Caco-2 (cell line): ENCODE results near the gene MYH15. TPM values are rescaled to one million over a fixed set of nuclear protein-coding genes. Genes with fewer than 3 reads are reported as not detected.

Experiments used
- BruUV-seq: library from RNA; stranded (reverse); fragments of 400-500 nt; replicated peaks from 2 replicates; lab custom pipeline; 2021; lab: Mats Ljungman, UMichigan
- CTCF ChIA-PET: fragments of 300-600 bp; sonication (Branson Sonifier 250); formaldehyde crosslinking; loops from one replicate; lab custom pipeline; 2022; ENCODE audit warnings: antibody characterized with exemption; lab: Charles Lee
- POLR2A ChIA-PET: fragments of 300-600 bp; sonication (Branson Sonifier 250); formaldehyde crosslinking; loops from one replicate; lab custom pipeline; 2022; ENCODE audit warnings: antibody characterized with exemption; lab: Charles Lee
- DNase-seq, 2 experiments: peaks; one replicate each; pipeline versions ENCODE4 v3.0.0 to v3.0.0-alpha.2; 2020 to 2022
- H3K27me3 ChIP-seq: replicated peaks from 2 replicates; pipeline ENCODE4 v1.6.0; 2011; ENCODE audit warnings: low read length; ENCODE audit not compliant: control insufficient read depth, insufficient read depth
- H3K36me3 ChIP-seq: 2 replicates; pipeline ENCODE4 v1.5.1; 2011; ENCODE audit warnings: low read length; ENCODE audit not compliant: control insufficient read depth, insufficient read depth
- H3K4me1 ChIP-seq: fragments of 250-450 bp; sonication (Bioruptor Pico); 2 replicates; pipeline ENCODE4 v1.5.1; 2020; ENCODE audit warnings: mild to moderate bottlenecking
- H3K4me3 ChIP-seq: 2 replicates; pipeline ENCODE4 v1.5.1; 2011; ENCODE audit warnings: low read depth, mild to moderate bottlenecking, control low read depth, low read length
- H3K9me3 ChIP-seq: fragments of 250-450 bp; sonication (Bioruptor Pico); 2 replicates; pipeline ENCODE4 v1.5.1; 2020; ENCODE audit warnings: mild to moderate bottlenecking, moderate library complexity
- H3K27ac Mint-ChIP-seq: one replicate; pipeline ENCODE4 v1.8.0; 2022; ENCODE audit warnings: mixed read lengths; ENCODE audit not compliant: unreplicated experiment
- H3K27me3 Mint-ChIP-seq: one replicate; pipeline ENCODE4 v1.8.0; 2022; ENCODE audit warnings: mixed read lengths; ENCODE audit not compliant: insufficient read depth, unreplicated experiment
- H3K36me3 Mint-ChIP-seq: one replicate; pipeline ENCODE4 v1.8.0; 2022; ENCODE audit warnings: mild to moderate bottlenecking, mixed read lengths; ENCODE audit not compliant: insufficient read depth, unreplicated experiment
- H3K4me1 Mint-ChIP-seq: one replicate; pipeline ENCODE4 v1.8.0; 2022; ENCODE audit warnings: low read depth, mixed read lengths; ENCODE audit not compliant: unreplicated experiment
- H3K4me3 Mint-ChIP-seq: one replicate; pipeline ENCODE4 v1.8.0; 2022; ENCODE audit warnings: mild to moderate bottlenecking, moderate library complexity, mixed read lengths; ENCODE audit not compliant: unreplicated experiment
- H3K9me3 Mint-ChIP-seq: one replicate; pipeline ENCODE4 v1.8.0; 2022; ENCODE audit warnings: mixed read lengths; ENCODE audit not compliant: unreplicated experiment
- intact Hi-C: fragments of 100-400 bp; cut with micrococcal nuclease; formaldehyde crosslinking; loops from one replicate; pipeline ENCODE4 v1.10.0; 2022; ENCODE audit not compliant: unreplicated experiment
- total RNA-seq: library from RNA; stranded (reverse); gene quantifications from 2 replicates; pipeline ENCODE4 v1.2.3, GENCODE V29; 2022
- TF ChIP-seq, protein P1 (sequence below), 2 experiments: fragments of 200-600 bp in 1 of 2; IDR thresholded peaks; 1 replicate in 1 of 2; 2 replicates in 1 of 2; pipeline versions ENCODE4 v1.5.1 to v1.8.0; 2011 to 2022; ENCODE audit warnings: antibody characterized with exemption in 1 of 2, control low read depth in 1 of 2, inconsistent platforms in 1 of 2, low read depth in 1 of 2, low read length in 1 of 2, mild to moderate bottlenecking in 1 of 2, moderate library complexity in 1 of 2; ENCODE audit not compliant: insufficient read depth in 1 of 2, severe bottlenecking in 1 of 2, unreplicated experiment in 1 of 2

Gene MYH15
- total RNA-seq, 1 experiment from 2014 or later = 0.25 TPM

- Histone ChIP-seq H3K4me3 (no peak overlapping the region), H3K9me3 (no peaks in the 10 kb centered on the region), H3K36me3 (no peaks in the 10 kb centered on the region), H3K4me1 (no peaks in the 10 kb centered on the region), H3K27me3 (no peaks in the 10 kb centered on the region)
- POLR2A ChIA-PET = no interaction called here
- no peaks in the 10 kb centered on the region for H3K4me1 Mint-ChIP-seq
- H3K27ac Mint-ChIP-seq = no peak overlapping the region
- H3K27me3 Mint-ChIP-seq = peaks cover 7% of the 10 kb centered on the region
- TF ChIP-seq, protein P1, sequence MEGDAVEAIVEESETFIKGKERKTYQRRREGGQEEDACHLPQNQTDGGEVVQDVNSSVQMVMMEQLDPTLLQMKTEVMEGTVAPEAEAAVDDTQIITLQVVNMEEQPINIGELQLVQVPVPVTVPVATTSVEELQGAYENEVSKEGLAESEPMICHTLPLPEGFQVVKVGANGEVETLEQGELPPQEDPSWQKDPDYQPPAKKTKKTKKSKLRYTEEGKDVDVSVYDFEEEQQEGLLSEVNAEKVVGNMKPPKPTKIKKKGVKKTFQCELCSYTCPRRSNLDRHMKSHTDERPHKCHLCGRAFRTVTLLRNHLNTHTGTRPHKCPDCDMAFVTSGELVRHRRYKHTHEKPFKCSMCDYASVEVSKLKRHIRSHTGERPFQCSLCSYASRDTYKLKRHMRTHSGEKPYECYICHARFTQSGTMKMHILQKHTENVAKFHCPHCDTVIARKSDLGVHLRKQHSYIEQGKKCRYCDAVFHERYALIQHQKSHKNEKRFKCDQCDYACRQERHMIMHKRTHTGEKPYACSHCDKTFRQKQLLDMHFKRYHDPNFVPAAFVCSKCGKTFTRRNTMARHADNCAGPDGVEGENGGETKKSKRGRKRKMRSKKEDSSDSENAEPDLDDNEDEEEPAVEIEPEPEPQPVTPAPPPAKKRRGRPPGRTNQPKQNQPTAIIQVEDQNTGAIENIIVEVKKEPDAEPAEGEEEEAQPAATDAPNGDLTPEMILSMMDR (IDR thresholded peaks at IDR 0.05; ENCODE audit: insufficient read depth in 1 of 2, low read depth in 1 of 2, low read length in 1 of 2, severe bottlenecking in 1 of 2, unreplicated experiment in 1 of 2) = no peak
- DNase-seq = no peak
- intact Hi-C loops = no loop called here
- no peak overlapping the region for H3K4me3 Mint-ChIP-seq
- BruUV-seq = no TSS peak
- no peaks in the 10 kb centered on the region for H3K36me3 Mint-ChIP-seq
- CTCF ChIA-PET = interaction anchor here (0.5 kb wide), 1 partner anchor 17 kb away, joined by 3 read pairs; no protein-coding TSS in a partner anchor
- H3K9me3 Mint-ChIP-seq = no peaks in the 10 kb centered on the region
Measured at GRCh38 chr3:108507902-108508301, 2.5 kb downstream of the MYH15 start.

- TF ChIP-seq, protein P1 (IDR thresholded peaks at IDR 0.05; ENCODE audit: insufficient read depth in 1 of 2, low read depth in 1 of 2, low read length in 1 of 2, severe bottlenecking in 1 of 2, unreplicated experiment in 1 of 2) = no peak
- Mint-ChIP-seq H3K27ac (no peak overlapping the region), H3K36me3 (no peaks in the 10 kb centered on the region)
Measured at GRCh38 chr3:108505811-108506210, 4.6 kb downstream of the MYH15 start.

DNA sequence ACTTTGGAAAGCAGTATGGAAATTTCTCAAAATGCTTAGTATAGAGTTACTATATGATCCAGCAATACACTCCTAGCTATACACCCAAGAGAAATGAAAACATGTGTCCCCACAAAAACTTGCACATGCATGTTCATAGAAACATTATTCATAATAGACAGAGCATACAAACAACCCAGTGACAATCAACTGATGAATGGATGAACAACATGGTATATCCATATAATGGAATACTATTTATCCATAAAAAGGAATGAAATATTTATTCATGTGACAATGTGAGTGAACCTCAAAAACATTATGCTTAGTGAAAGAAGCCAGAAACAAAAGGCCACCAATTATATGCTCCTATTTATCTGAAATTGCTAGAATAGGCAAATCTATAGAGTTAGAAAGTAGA lies 6.7 kb downstream of the MYH15 start:
- TF ChIP-seq, protein P1 (IDR thresholded peaks at IDR 0.05; ENCODE audit: insufficient read depth in 1 of 2, low read depth in 1 of 2, low read length in 1 of 2, severe bottlenecking in 1 of 2, unreplicated experiment in 1 of 2) = no peak
- intact Hi-C loops = no loop called here
- Mint-ChIP-seq H3K9me3 (no peaks in the 10 kb centered on the region), H3K4me1 (no peaks in the 10 kb centered on the region), H3K4me3 (no peak overlapping the region), H3K27me3 (peaks cover 7% of the 10 kb centered on the region), H3K36me3 (no peaks in the 10 kb centered on the region), H3K27ac (no peak overlapping the region)
- no TSS peak for BruUV-seq
- Histone ChIP-seq H3K4me3 (no peak overlapping the region), H3K27me3 (no peaks in the 10 kb centered on the region), H3K36me3 (no peaks in the 10 kb centered on the region), H3K9me3 (no peaks in the 10 kb centered on the region), H3K4me1 (no peaks in the 10 kb centered on the region)
- POLR2A ChIA-PET = no interaction called here
- DNase-seq = no peak
- CTCF ChIA-PET = no interaction called here

More at GRCh38 chr3:108505811-108506210, 4.6 kb downstream of the MYH15 start:
- no peaks in the 10 kb centered on the region for H3K27me3 ChIP-seq
- H3K4me3 ChIP-seq = no peak overlapping the region
- no peak for DNase-seq
- CTCF ChIA-PET = no interaction called here
- no peaks in the 10 kb centered on the region for H3K4me1 Mint-ChIP-seq
- no peaks in the 10 kb centered on the region for H3K4me1 ChIP-seq
- no peaks in the 10 kb centered on the region for H3K9me3 Mint-ChIP-seq
- intact Hi-C loops = no loop called here
- BruUV-seq = no TSS peak
- H3K36me3 ChIP-seq = no peaks in the 10 kb centered on the region
- POLR2A ChIA-PET = no interaction called here
- no peaks in the 10 kb centered on the region for H3K9me3 ChIP-seq
- no peak overlapping the region for H3K4me3 Mint-ChIP-seq
- H3K27me3 Mint-ChIP-seq = peaks cover 7% of the 10 kb centered on the region
